GM19025 (cell line): ENCODE data around the gene FARS2.
A peak's percentile ranks its signal among the peaks of the same experiment; 100 is the strongest.

Source experiments
- ATAC-seq: cut with Tn5 transposase; IDR thresholded peaks from one replicate; pipeline ENCODE4 v1.9.1; 2021; ENCODE audit warnings: mild to moderate bottlenecking, low read depth, moderate library complexity; ENCODE audit not compliant: unreplicated experiment

Gene FARS2

GRCh38 chr6:5732496-5732895 lies 471.2 kb downstream of the FARS2 start:
- ATAC-seq, result no peak

GRCh38 chr6:5736016-5736738 lies 474.9 kb downstream of the FARS2 start:
- ATAC-seq, result no peak

GRCh38 chr6:5737460-5737859 lies 476.1 kb downstream of the FARS2 start:
- no peak for ATAC-seq

- ATAC-seq, result no peak
Measured at GRCh38 chr6:5738211-5738610, 476.9 kb downstream of the FARS2 start.

GRCh38 chr6:5744497-5744896 lies 483.2 kb downstream of the FARS2 start:
- ATAC-seq, result no peak

- ATAC-seq, result no peak
Measured at GRCh38 chr6:5745081-5745480, 483.8 kb downstream of the FARS2 start.

- ATAC-seq, result no peak
Measured at GRCh38 chr6:5746053-5746758, 484.9 kb downstream of the FARS2 start.

GRCh38 chr6:5746759-5747130 lies 485.4 kb downstream of the FARS2 start:
- ATAC-seq, result no peak

GRCh38 chr6:5747379-5747778 lies 486.1 kb downstream of the FARS2 start:
- ATAC-seq, result no peak

- ATAC-seq, result no peak
Measured at GRCh38 chr6:5749016-5749650, 487.8 kb downstream of the FARS2 start.

- no peak for ATAC-seq
Measured at GRCh38 chr6:5749651-5750215, 488.4 kb downstream of the FARS2 start.

- no peak for ATAC-seq
Measured at GRCh38 chr6:5751525-5752390, 490.4 kb downstream of the FARS2 start.

- ATAC-seq, result no peak
Measured at GRCh38 chr6:5752391-5752680, 491.0 kb downstream of the FARS2 start.

- ATAC-seq, result no peak
Measured at GRCh38 chr6:5753209-5753608, 491.9 kb downstream of the FARS2 start.

GRCh38 chr6:5754904-5755303 lies 493.6 kb downstream of the FARS2 start:
- ATAC-seq, result no peak

- ATAC-seq, result no peak
Measured at GRCh38 chr6:5759571-5759970, 498.3 kb downstream of the FARS2 start.

GRCh38 chr6:5761370-5761769 lies 500.1 kb downstream of the FARS2 start:
- no peak for ATAC-seq

- ATAC-seq, result no peak
Measured at GRCh38 chr6:5762561-5762968, 501.3 kb downstream of the FARS2 start.

- ATAC-seq, result no peak
Measured at GRCh38 chr6:5763407-5763806, 502.1 kb downstream of the FARS2 start.

GRCh38 chr6:5763871-5764270 lies 502.6 kb downstream of the FARS2 start:
- ATAC-seq, result peak; percentile 17
